Stimulated activated CD4-positive, alpha-beta T cell treated with anti-CD3 and anti-CD28 coated beads, Interleukin-1b, Interleukin-23, amount 100 ng/mL, for 1 hour (primary cell): ENCODE measurements around the gene CISH.
A peak's percentile ranks its signal among the peaks of the same experiment; 100 is the strongest.

Experiments used
- DNase-seq, 2 donors: peaks; one replicate each; pipeline ENCODE4 v3.0.0-alpha.2; 2020; ENCODE audit warnings: low read depth in 2 of 2

CISH gene

GRCh38 chr3:50571486-50571885, 40.1 kb downstream of the CISH start:
- no peak for DNase-seq

- DNase-seq = no peak
Observed at GRCh38 chr3:50570508-50571279, 40.9 kb downstream of the CISH start.

GRCh38 chr3:50568947-50569749, 42.4 kb downstream of the CISH start, which contains the start of gene HEMK1:
Gene HEMK1 (plus strand): TSS chr3:50569522. CDS start chr3:50571105, 1,583 bp downstream.
- DNase-seq = peak; percentile 76 to 81

GRCh38 chr3:50567386-50568167, 44.0 kb downstream of the CISH start, which contains the start of gene C3orf18:
Gene C3orf18 (minus strand): TSS chr3:50567747. CDS start chr3:50565699, 2,048 bp downstream.
- DNase-seq = peak; percentile 86 to 90

- DNase-seq = no peak
Observed at GRCh38 chr3:50567011-50567385, 44.6 kb downstream of the CISH start.

- DNase-seq = no peak
Observed at GRCh38 chr3:50564321-50564720, 47.3 kb downstream of the CISH start.

- DNase-seq = no peak
Observed at GRCh38 chr3:50563867-50564266, 47.7 kb downstream of the CISH start.

GRCh38 chr3:50562861-50563260, 48.7 kb downstream of the CISH start:
- DNase-seq = no peak

- DNase-seq = no peak
Observed at GRCh38 chr3:50559702-50560101, 51.9 kb downstream of the CISH start.

- no peak for DNase-seq
Observed at GRCh38 chr3:50557915-50558314, 53.7 kb downstream of the CISH start.

GRCh38 chr3:50557106-50557505, 54.5 kb downstream of the CISH start:
- DNase-seq = no peak
